Measurements from ENCODE around the gene GATAD2A. TPM values are rescaled to one million over a fixed set of nuclear protein-coding genes. Genes with fewer than 3 reads are reported as not detected.
"Not testable (repeated sequence)": the region's sequence is repeated elsewhere in the genome, so short reads cannot be mapped to it uniquely, and the experiment has no call there.

The GATAD2A gene
- total RNA-seq, 4 donors from 2014 or later = 17.7 to 51.4 (median 40.1) TPM

GRCh38 chr19:19451429-19452242 lies 46.2 kb downstream of the GATAD2A start:
- DNase-seq (no peak), ATAC-seq (no peak)
- in situ Hi-C loops (cut with MboI; ENCODE audit: low sequenced_read_pairs in 4 of 4) = no loop called here
- intact Hi-C loops (cut with DNase I; ENCODE audit: low total_unique reads) = no loop called here
- H3K27me3 ChIP-seq = no peaks in the 10 kb centered on the region
- H3K36me3 ChIP-seq = no peaks in the 10 kb centered on the region
- no peak for TF ChIP-seq POLR2A (IDR thresholded peaks at IDR 0.05)
- no peak for TF ChIP-seq CTCF (IDR thresholded peaks at IDR 0.05 in 4 of 5, conservative IDR thresholded peaks at IDR 0.05 in 1 of 5)
- peaks cover 33 to 35% of the 10 kb centered on the region in 2 donors for H3K4me1 ChIP-seq
- H3K9me3 ChIP-seq = no peaks in the 10 kb centered on the region
- H3K27ac ChIP-seq = no peak overlapping the region
- H3K4me3 ChIP-seq = no peak overlapping the region

- TF ChIP-seq CTCF (IDR thresholded peaks at IDR 0.05 in 4 of 5, conservative IDR thresholded peaks at IDR 0.05 in 1 of 5) = no peak
- no peak for TF ChIP-seq POLR2A (IDR thresholded peaks at IDR 0.05)
- ATAC-seq (no peak), DNase-seq (no peak)
- in situ Hi-C loops (cut with MboI; ENCODE audit: low sequenced_read_pairs in 4 of 4) (no loop called here), intact Hi-C loops (cut with DNase I; ENCODE audit: low total_unique reads) (no loop called here)
- Histone ChIP-seq H3K27ac (no peak overlapping the region), H3K4me3 (no peak overlapping the region), H3K4me1 (peaks cover 30 to 31% of the 10 kb centered on the region in 2 donors), H3K9me3 (no peaks in the 10 kb centered on the region), H3K36me3 (no peaks in the 10 kb centered on the region), H3K27me3 (no peaks in the 10 kb centered on the region)
Measured at GRCh38 chr19:19452243-19453124, 47.0 kb downstream of the GATAD2A start.

GRCh38 chr19:19453125-19453454 lies 47.6 kb downstream of the GATAD2A start:
- no peaks in the 10 kb centered on the region for H3K27me3 ChIP-seq
- H3K4me1 ChIP-seq = peaks cover 26 to 29% of the 10 kb centered on the region in 2 donors
- no peak overlapping the region for H3K4me3 ChIP-seq
- no peaks in the 10 kb centered on the region for H3K36me3 ChIP-seq
- TF ChIP-seq CTCF (IDR thresholded peaks at IDR 0.05 in 4 of 5, conservative IDR thresholded peaks at IDR 0.05 in 1 of 5) = no peak
- TF ChIP-seq POLR2A (IDR thresholded peaks at IDR 0.05) = no peak
- intact Hi-C loops (cut with DNase I; ENCODE audit: low total_unique reads) (no loop called here), in situ Hi-C loops (cut with MboI; ENCODE audit: low sequenced_read_pairs in 4 of 4) (no loop called here)
- DNase-seq = no peak
- no peak for ATAC-seq
- no peak overlapping the region for H3K27ac ChIP-seq
- H3K9me3 ChIP-seq = no peaks in the 10 kb centered on the region

- H3K36me3 ChIP-seq; H3K27ac ChIP-seq; H3K4me3 ChIP-seq; in situ Hi-C loops (cut with MboI; ENCODE audit: low sequenced_read_pairs in 4 of 4); H3K9me3 ChIP-seq; intact Hi-C loops (cut with DNase I; ENCODE audit: low total_unique reads); DNase-seq; H3K27me3 ChIP-seq; ATAC-seq: not testable (repeated sequence)
- H3K4me1 ChIP-seq = peaks cover 25 to 29% of the 10 kb centered on the region in 2 donors
Measured at GRCh38 chr19:19455166-19455919, 49.9 kb downstream of the GATAD2A start.
